Colon (tissue), 2 donors: Measurements from ENCODE around the gene PDE4D.
"Not testable (repeated sequence)": the region's sequence is repeated elsewhere in the genome, so short reads cannot be mapped to it uniquely, and the experiment has no call there.

ENCODE experiments used
- FAIRE-seq: peaks from 2 replicates; lab custom pipeline; 2012; peaks lifted over from hg19 to GRCh38; lab: Jason Lieb, UNC
- donor health status: control.
- donor health status: control.

The PDE4D gene

DNA sequence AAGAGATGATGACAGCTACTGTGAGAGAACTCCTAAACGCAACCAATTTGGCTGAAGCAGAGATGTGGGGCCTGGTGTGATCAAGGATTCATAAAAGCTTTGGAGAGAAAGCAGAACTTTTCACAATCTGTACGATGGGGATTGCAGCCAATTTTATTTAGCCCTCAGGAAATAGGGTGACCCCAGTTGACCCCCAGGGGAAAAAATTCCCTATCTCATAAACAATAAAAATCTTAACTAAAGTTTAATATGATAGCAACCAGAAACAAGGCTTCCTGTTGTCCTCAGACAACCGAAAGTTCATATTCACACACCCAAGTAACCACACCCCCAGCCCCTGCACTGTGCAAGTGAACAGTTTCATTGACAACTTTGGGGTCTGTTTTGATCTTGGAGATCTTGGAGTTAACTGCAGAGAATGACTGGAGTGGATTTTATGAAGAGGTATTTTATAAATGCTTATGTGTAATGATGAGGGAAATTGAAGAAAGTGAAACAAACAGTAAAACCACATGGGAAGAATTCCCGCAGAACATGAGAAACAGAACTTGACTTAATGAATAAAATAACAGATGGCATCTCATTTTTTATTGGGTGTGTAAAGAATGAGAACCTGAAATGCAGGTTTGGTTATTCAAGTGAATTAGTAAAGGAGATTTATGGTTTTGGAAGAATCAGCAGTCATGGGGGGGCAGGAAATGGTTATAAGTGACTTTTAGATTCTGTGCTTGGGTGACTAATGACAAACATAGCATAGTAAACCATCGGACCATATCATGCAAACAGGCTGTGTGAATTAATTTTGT lies 94.5 kb downstream of the PDE4D start:
- FAIRE-seq = peak; percentile 51

DNA sequence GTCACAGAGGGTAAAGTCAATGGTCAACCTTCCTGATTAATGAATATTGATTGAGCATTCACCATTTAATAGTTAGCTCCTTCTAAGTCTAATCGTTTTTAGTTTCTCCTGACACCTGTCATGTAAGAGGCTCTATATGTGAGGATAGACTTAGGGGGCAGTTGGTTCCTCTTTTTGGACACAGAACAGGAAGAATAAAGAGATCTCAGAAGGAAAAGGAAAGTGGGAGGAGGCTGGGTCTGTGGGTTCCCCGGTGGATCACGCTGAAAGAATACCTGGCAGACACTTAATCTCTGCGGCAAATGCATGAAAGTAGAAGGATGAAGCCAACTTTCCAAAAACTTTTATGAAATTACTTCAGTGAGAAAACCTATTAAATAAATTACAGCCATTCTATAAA lies 98.4 kb downstream of the PDE4D start:
- FAIRE-seq = no peak

DNA sequence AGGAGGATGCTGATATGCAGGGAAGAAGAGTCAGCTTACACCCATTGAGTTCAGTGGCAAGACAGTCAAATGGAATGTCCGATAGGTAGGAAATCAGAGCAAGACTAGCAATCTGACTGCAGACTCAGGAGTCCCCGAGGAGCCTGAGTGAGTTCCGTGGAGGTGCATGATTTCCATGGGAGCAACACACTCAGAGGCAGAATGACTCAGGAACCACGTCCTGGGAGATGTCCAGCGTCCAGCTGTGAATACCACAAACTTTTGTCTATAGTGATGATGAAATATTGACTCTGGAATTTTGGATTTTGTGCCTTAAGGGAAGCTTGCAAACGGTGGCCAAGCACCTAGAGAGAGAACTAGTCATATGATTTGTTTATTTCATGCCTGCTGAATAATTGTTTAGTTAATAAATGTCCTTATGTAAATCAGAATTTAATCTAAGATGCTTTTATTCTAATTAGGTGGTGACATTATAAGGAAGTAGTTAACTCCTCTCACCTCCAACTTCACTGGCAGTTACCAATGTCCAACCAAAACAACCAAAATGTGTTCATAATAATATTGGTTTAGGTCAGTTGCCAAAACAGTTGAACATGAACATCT lies 100.4 kb downstream of the PDE4D start:
- no peak for FAIRE-seq

DNA sequence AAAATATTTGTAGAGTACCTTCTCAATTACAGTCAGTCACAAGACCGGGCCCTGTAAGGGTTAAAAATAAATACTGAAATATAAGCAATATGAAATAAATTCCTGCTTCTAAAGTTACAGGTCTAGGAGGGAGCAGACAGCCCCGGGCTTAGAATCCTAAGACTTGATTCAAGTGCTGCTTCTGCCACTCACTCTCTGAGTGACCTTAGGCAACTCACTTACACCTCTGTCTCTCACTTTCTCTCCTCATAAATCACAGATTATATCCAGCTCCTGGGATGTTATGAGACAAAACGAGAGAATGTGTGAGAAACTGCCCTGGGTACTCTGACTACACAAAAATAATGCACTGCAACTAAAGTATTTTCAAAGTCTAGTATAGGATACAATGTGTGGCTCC lies 101.9 kb downstream of the PDE4D start:
- no peak for FAIRE-seq

DNA sequence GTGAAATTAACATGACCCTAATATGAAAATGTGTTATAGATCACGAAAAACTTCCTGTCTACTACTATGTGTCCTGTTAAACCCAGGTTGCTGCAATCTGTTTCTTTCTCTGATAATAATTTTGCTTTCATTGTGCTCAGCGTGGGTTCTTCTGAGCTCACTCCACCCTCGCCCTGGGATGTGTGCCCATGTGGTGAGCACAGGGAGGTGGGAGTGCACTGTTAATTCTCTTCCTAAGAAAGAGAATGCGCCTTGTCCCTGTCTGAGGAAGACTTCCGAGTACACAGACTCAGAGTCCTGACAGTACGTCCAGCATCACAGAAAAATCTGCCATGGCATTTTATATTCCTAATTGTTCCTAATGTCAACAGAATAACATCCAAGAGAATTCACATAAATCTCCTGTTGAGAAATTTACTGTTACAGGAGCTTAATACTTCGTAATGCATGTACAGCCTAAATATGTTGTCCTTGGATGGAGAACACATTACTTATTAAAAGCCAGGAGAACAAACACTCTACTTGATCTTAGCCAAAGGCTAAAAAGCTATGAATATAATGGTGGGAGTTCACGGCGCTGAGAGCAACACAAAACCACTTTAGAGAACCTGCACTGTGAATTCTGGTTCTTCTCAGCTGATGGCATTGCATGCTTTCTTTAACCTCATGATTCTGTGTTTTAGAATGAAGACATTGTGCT lies 102.6 kb downstream of the PDE4D start:
- FAIRE-seq = no peak

DNA sequence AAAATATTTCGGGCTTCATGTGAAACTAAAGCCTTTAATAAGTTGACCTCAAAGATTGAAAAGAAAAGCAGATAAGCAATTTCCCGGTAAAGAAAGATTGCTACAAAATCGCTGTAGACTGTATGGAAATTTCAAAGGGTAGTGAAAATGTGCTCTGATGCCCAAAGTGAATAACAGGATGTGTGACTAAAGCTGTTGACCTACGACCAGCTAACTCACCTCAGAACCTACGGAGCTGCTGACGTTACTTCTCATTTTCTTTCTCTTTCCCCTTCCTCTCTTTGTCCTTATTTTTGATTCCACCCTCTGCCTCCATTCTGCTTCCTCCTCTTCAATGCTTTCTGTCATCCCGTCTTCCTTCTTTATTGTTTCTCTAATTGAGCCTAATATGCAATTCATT lies 103.2 kb downstream of the PDE4D start:
- no peak for FAIRE-seq

DNA sequence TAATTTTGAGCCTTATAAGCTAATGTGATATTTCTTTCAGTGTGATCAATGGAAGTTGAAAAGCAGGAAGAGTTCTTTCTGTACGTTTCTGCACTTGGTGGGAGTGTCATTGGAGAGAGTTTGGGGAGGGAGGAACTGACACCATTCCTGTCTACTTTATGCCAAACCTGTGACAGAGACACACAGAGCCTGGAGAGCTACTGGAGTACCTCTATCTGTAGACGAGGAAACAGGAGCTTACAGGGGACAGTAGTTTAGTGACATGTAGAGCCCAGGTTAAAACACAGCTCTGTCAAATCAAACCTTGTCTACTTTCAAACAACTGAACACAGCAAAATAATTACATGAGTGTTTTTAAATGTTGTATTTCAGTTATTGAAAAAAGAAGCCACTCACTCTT lies 103.6 kb downstream of the PDE4D start:
- FAIRE-seq = no peak

DNA sequence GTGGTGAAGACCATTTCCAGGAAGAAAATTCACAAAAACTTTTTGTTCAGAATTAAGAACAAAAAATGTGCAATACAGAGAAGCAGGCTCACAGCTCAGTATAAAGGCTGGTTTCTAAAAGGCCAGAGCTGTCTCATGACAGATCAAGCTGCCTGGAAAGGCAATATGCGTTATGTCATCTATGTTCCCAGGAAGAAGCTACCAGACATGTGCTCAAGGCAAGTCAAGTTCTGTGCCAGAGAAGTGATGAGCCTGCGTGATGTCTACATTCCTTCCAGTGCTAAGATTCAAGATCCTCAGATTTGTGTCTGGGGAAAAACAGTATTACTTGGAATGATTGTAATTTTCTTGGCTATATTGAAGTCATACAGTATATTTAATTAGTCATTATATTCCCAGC lies 104.3 kb downstream of the PDE4D start:
- no peak for FAIRE-seq

DNA sequence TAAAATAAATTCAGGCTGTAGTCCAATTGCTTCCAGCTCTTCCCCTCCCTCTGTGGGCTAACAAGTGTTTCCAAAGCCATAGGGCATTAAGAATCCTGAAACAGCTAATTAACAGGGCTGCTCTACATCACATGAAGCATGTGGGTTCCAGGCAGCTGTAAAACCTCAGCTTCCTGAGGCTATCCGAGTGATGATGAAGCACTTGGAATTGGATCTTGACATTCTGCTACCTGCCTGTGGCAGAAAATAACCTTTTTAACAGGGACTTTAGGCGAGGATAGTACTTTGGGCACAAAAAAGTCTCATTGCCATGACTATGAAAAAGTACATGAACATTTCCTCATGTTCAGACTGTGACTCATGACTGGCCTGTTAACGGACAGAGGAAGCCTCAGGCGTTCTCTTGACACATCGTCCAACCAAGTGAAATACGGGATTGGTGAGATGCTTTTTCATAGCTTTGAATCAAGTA lies 107.2 kb downstream of the PDE4D start:
- FAIRE-seq = no peak

DNA sequence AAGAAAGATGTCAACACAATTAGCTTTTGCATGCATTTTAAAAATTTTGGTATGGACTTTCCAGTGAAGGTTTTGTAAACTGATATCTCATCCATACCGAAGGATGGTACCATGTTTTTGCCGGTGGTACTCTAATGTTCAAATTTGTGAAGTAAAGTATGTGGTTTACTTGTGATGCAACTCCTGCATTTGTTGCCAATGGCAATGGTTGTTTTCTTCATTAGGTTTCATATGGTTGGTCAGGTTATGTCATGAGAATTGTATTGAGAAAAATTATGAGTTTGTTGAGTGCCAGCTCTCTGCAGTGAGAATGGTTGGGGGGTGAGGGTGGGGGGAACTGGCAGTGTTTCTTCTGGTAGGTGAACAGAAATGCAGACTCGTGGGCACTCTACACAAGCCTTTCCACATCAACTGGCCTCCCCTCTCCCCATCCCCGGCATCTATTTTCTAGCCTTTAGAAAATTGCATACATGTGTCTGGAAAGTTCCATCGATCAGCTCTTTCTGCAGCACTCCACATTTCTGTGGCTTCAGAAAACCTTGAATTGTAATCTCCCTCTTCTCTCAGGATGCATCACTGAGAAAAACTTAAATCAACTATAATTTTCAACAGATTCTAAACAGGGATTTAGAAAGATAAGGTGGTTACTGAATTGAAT lies 107.7 kb downstream of the PDE4D start:
- no peak for FAIRE-seq

DNA sequence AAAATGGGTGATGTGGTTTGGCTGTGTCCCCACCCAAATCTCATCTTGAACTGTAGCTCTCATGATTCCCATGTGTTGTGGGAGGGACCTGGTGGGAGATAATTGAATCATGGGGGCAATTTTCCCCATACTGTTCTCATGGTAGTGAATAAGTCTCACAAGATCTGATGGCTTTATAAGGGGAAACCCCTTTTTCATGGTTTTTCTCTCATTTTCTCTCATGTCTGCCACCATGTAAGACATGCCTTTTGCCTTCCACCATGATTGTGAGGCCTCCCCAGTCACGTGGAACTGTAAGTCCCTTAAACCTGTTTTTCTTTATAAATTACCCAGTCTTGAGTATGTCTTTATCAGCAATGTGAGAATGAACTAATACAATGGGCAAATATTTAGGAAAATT lies 108.8 kb downstream of the PDE4D start:
- not testable (repeated sequence) for FAIRE-seq

DNA sequence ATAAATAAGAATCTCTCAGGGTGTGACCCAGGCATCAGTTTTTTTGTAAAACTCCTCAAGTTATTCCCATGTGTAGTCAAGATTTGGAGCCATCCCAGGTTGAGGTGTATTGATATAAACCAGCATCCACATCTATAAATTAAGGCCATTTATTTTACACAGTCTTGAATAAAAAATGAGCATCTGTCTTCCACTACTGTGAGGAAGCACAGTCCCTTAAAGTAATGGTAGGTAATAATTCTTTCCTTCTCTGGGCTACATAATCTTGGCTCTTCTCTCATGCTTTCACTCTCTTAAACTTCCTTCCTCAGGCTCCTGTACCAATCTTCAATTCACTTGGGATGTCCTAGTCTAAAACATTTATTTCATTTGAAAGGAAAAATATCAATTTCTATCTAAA lies 110.3 kb downstream of the PDE4D start:
- no peak for FAIRE-seq

DNA sequence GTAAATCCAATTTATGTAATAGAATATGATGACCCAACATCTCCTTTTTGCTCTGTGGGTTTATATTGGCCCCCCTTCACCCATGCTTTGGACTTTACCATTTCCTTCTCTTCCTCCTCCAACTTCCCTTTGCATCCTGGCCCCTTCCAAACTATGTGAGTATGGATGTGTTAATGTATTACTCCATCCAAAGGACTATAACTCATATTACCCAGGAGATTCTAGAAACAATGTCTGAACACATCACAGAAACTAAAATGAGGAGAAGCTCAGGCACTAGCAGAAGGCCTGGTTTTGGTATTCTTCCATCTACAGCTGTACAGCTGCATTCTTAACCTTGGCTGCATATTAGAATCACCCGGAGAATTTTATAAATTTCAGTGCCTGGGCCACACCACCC lies 110.7 kb downstream of the PDE4D start:
- FAIRE-seq = no peak

DNA sequence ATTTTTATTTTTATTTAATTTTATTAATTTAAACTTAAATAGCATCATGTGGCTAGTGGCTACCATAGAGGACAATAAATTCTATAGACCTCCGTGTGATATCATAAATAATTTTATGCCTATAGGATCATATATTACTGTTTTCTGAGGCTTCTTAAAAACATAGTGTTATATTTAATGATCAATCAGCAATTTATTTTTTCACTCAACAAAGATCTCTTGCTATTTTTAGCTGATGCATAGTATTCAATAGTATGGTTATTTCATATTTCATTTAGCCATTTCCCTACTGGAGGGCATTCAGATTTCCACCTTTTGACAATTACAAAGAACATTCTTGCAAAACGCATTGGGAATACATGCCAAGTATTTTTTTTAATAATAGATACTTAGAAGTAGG lies 114.1 kb downstream of the PDE4D start:
- FAIRE-seq = no peak

DNA sequence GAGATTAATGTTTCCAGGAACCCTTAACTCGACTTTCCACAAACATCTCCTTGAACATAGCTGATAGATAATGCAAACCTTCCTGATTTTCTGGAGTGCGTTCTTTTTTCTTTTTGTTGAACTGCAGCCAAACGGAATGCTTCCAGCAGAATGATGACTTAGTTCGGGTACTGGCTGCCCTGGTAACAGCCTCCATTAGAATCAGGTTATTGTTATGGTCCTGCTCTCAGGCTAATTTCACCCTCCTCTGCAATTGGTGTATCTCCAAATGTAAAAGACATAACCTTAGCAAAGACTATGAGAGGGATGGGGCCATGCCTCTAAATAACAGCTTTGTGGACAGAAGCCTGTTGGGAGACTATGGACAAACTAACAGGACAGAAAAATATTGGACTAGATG lies 116.5 kb downstream of the PDE4D start:
- FAIRE-seq = no peak

DNA sequence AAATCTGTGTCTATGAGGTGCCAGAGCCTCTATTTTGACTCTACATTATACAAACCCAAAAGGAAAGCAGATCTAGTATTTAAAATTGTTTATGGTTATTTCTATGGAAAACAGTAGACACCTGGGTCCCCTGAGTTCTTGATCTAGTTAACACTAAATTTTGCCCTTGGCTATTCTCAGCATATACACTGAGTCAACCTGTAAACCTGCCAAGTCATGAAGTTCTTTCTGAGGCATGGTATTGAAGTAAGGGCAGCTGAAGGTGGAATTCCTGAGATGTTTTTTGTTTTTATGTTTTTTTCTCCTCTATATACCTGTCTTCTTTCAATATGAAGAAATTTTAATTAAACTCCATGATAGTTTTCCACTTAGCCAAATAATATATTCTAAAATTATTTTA lies 120.2 kb downstream of the PDE4D start:
- no peak for FAIRE-seq

DNA sequence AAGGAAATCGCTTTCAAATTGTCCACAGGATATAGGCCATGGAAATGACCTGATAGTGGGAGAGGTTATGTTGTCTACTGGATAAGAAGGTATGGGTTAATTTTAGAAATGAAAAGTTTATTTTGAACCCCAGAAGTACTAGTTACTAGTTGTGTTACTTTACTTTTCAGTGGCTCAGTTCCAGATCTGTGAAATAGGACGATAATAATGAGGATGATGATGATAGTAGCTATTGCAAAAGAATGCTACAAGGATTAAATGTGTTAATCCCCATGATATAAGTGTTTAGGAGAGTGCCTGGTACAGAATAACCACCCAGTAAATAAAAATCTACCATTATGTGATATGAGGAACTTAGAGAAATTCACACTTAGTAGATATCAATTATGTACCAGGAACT lies 120.8 kb downstream of the PDE4D start:
- FAIRE-seq = no peak

DNA sequence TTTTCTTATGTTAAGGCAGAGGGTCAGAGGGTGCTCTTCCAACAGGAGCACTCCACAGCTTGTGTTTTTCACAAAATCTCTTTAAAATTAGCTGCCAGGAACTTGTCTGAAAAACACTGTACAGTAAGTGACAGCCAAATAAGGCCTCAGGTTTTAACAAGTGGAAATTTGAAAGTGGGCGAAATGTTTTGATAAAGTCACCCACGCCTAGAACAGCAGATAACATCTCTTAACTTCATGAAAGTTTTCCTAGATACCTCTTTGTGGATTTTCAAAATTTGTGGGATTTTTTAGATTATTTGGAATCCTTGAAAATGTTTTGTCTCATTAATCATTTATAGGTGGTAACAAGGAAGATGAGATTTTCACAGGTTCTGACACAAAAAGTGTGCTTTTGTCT lies 121.3 kb downstream of the PDE4D start:
- no peak for FAIRE-seq

DNA sequence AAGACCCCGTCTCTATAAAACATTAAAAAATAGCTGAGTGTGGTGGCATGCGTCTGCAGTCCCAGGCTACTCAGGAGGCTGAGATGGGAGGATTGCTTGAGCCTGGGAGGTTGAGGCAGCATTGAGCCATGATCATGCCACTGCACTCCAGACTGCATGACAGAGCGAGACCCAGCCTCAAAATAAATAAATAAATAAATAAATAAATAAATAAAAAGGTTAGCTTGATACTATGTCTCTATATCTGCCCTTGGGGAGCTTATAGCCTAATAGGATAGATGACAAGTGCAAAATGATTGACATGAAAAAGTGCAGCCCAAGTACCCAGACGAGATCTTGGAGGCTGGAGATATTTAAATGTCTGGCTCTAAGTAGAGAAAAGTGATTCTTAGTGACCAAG lies 122.6 kb downstream of the PDE4D start:
- no peak for FAIRE-seq

DNA sequence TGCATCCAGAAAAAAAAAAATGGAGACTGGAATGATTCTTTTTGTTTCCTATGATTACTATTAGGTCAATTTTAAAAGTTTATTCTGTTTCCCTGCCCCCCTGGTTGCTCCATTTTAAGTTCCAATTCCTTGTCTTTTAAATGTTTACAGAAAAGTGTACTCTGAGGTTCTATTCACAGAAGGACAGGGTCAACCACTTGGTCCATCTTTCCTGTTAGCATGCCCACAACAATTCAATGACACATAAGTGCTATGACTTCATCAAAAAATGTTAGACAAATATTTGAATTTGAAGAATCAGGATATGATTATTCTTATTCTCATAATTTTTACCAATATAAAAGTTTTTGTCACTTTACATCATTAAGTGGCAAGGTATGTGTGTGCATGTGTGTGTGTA lies 123.7 kb downstream of the PDE4D start:
- FAIRE-seq = no peak

DNA sequence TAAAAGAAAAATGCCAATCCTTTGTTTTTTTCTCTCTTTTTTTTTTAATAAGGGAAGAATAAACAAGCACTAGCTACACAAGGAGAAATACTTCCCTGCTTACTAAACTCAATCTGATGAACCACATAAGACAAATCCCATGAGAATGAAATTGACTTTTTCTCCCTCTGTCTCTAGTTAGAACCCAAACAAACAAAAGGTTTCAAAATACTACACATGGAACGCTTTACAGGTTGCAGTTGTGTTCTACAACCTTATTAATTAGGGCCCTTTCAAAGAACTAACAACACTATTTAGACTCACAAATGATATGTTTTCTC lies 124.5 kb downstream of the PDE4D start:
- FAIRE-seq = no peak

DNA sequence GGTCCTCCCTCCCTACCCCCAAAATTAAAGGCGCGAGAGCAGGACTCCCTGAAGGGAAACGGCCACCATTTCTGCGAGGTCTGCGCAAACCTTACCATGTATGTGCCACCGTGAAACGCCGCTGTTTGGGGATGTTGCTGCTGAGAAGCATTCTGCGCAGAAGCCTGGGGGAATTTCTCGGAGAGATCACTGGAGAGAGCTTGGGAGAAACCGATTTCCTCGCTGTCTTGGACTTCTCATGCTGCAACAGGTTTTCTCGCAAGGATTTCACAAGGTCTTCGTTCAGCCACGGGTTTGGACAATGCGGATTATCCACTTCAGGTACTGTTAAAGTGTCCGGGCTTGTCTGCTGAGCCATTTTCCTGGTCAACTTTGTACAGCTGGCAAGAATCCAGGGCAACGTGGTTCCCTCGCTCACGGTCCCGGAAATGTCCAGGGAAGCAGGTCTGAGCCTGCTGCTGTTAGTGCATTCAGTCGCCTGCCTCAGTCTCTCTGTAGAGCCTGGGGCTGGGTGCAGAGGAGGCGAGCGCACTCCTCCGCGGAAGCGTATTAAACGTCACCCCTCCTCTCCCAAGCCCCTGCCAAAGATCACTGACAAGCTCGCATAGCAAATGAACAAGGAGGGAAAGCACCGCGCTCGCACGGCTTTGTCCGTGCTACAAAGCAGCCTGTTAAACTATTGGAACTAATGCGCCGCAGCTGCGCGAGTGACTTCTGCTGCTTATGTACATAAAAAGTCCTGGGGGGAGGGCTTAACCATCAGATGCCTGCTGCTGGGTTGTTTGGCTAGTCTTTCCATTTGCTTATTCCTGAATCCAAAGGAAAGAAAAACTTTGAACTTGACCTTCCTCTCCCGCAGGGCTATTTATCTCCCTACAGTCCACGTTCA lies 125.1 kb downstream of the PDE4D start:
- FAIRE-seq = no peak
